M059J (cell line): Measurements from ENCODE around the gene MYO7B. TPM values are rescaled to one million over a fixed set of nuclear protein-coding genes. Genes with fewer than 3 reads are reported as not detected.

ENCODE experiments used
- DNase-seq: peaks from one replicate; pipeline ENCODE4 v3.0.0-alpha.2; 2012; ENCODE audit warnings: low read depth
- total RNA-seq: library from RNA; depleted of rRNA; stranded (reverse); fragments of >200 nt; shearing (Covaris generic); gene quantifications from 2 replicates; pipeline ENCODE4 v1.2.3, GENCODE V29; 2014

MYO7B gene
- total RNA-seq, 1 experiment from 2014 or later: 10.9 TPM

GRCh38 chr2:127586746-127587295, 51.3 kb downstream of the MYO7B start:
- DNase-seq: no peak

- no peak for DNase-seq
These were observed 52.8 kb downstream of the MYO7B start for GRCh38 chr2:127588241-127588640.

- no peak for DNase-seq
These were observed 53.9 kb downstream of the MYO7B start for GRCh38 chr2:127589358-127589757.

- no peak for DNase-seq
These were observed 54.4 kb downstream of the MYO7B start for GRCh38 chr2:127589841-127590240.

GRCh38 chr2:127590386-127591190, 55.1 kb downstream of the MYO7B start:
- no peak for DNase-seq

GRCh38 chr2:127591221-127591923, 55.9 kb downstream of the MYO7B start:
- DNase-seq: peak; percentile 47

- no peak for DNase-seq
These were observed 57.3 kb downstream of the MYO7B start for GRCh38 chr2:127592761-127593227.

- DNase-seq: no peak
These were observed 58.0 kb downstream of the MYO7B start for GRCh38 chr2:127593228-127594115.

GRCh38 chr2:127594116-127594591, 58.7 kb downstream of the MYO7B start:
- no peak for DNase-seq

- no peak for DNase-seq
These were observed 61.0 kb downstream of the MYO7B start for GRCh38 chr2:127596311-127597045.

- no peak for DNase-seq
These were observed 61.8 kb downstream of the MYO7B start for GRCh38 chr2:127597046-127597983.

- peak; percentile 86 for DNase-seq
These were observed 62.5 kb downstream of the MYO7B start for GRCh38 chr2:127597984-127598380.

- DNase-seq: peak; percentile 31
These were observed 63.2 kb downstream of the MYO7B start for GRCh38 chr2:127598711-127599110.

GRCh38 chr2:127599211-127599610, 63.7 kb downstream of the MYO7B start:
- DNase-seq: no peak

GRCh38 chr2:127604986-127605385, 69.5 kb downstream of the MYO7B start:
- DNase-seq: no peak

GRCh38 chr2:127605691-127606263, 70.3 kb downstream of the MYO7B start:
- no peak for DNase-seq

- peak; percentile 38 for DNase-seq
These were observed 71.3 kb downstream of the MYO7B start for GRCh38 chr2:127606625-127607398.

- DNase-seq: no peak
These were observed 72.0 kb downstream of the MYO7B start for GRCh38 chr2:127607399-127607908.
